AG04450 (cell line): ENCODE results near the gene ZFHX3. TPM values are rescaled to one million over a fixed set of nuclear protein-coding genes. Genes with fewer than 3 reads are reported as not detected.

ENCODE experiments used
- CTCF ChIA-PET: fragments of 300-600, 350-600 bp; formaldehyde crosslinking; extraction: SDS; loops from one replicate; lab custom pipeline; 2022; ENCODE audit warnings: antibody characterized with exemption, inconsistent platforms; lab: Charles Lee
- POLR2A ChIA-PET: fragments of 350-600 bp; formaldehyde crosslinking; extraction: SDS; loops from one replicate; lab custom pipeline; 2021; ENCODE audit warnings: antibody characterized with exemption, inconsistent platforms; lab: Yijun Ruan, JAX
- DNase-seq: peaks from one replicate; pipeline ENCODE4 v3.0.0-alpha.2; 2011; ENCODE audit warnings: low read depth, low spot score
- H3K27ac ChIP-seq: one replicate; pipeline ENCODE4 v1.5.1; 2012; ENCODE audit warnings: low read depth, low read length, control low read depth
- H3K27me3 ChIP-seq: one replicate; pipeline ENCODE4 v1.6.0; 2012; ENCODE audit warnings: low read length; ENCODE audit not compliant: control insufficient read depth, insufficient read depth
- H3K4me3 ChIP-seq: 2 replicates; pipeline ENCODE4 v1.5.1; 2011; ENCODE audit warnings: mild to moderate bottlenecking, low read depth, low read length, control low read depth
- H3K9me3 ChIP-seq: 2 replicates; pipeline ENCODE4 v1.5.1; 2012; ENCODE audit warnings: low read length; ENCODE audit not compliant: control insufficient read depth, insufficient read depth
- CTCF ChIP-seq: IDR thresholded peaks from 2 replicates; pipeline ENCODE4 v1.5.1; 2011; ENCODE audit warnings: low read depth, low read length, control low read depth, inconsistent platforms
- polyA plus RNA-seq: library from polyadenylated mRNA; depleted of rRNA; stranded (reverse); fragments of >200 nt; gene quantifications from 2 replicates; pipeline ENCODE4 v1.2.3, GENCODE V29; 2011

Gene ZFHX3
- polyA plus RNA-seq, 1 experiment = 3.3 TPM

- no peak overlapping the region for H3K4me3 ChIP-seq
- H3K9me3 ChIP-seq = no peaks in the 10 kb centered on the region
- H3K27me3 ChIP-seq = no peaks in the 10 kb centered on the region
- H3K27ac ChIP-seq = no peak overlapping the region
- no peak for TF ChIP-seq CTCF
- CTCF ChIA-PET = interaction anchor here (0.7 to 1.0 kb wide), 2 partner anchors 160 to 323 kb away, joined by 3 to 4 read pairs; no protein-coding TSS in a partner anchor
- no peak for DNase-seq
- POLR2A ChIA-PET = no interaction called here
Observed at GRCh38 chr16:72825912-72826621, 221.9 kb downstream of the ZFHX3 start.

GRCh38 chr16:72824761-72825160, 223.2 kb downstream of the ZFHX3 start:
- Histone ChIP-seq H3K4me3 (no peak overlapping the region), H3K9me3 (no peaks in the 10 kb centered on the region), H3K27me3 (no peaks in the 10 kb centered on the region), H3K27ac (no peak overlapping the region)
- ChIA-PET CTCF (interaction anchor here (4.3 kb wide), 1 partner anchor 8 kb away, joined by 54 read pairs; no protein-coding TSS in a partner anchor), POLR2A (no interaction called here)
- no peak for DNase-seq
- no peak for TF ChIP-seq CTCF

- DNase-seq = no peak
- no peaks in the 10 kb centered on the region for H3K9me3 ChIP-seq
- no peak overlapping the region for H3K27ac ChIP-seq
- H3K27me3 ChIP-seq = no peaks in the 10 kb centered on the region
- POLR2A ChIA-PET = no interaction called here
- no peak overlapping the region for H3K4me3 ChIP-seq
- TF ChIP-seq CTCF = no peak
- CTCF ChIA-PET = interaction anchor here (0.5 to 4.3 kb wide), 3 partner anchors 8 to 339 kb away, joined by 3 to 54 read pairs (median 16); no protein-coding TSS in a partner anchor
Observed at GRCh38 chr16:72824027-72824426, 223.9 kb downstream of the ZFHX3 start.

- POLR2A ChIA-PET = no interaction called here
- CTCF ChIA-PET = interaction anchor here (0.6 to 4.3 kb wide), 2 partner anchors 11 to 236 kb away, joined by 5 to 54 read pairs; no protein-coding TSS in a partner anchor
- no peak for DNase-seq
- no peaks in the 10 kb centered on the region for H3K9me3 ChIP-seq
- H3K4me3 ChIP-seq = no peak overlapping the region
- TF ChIP-seq CTCF = no peak
- no peak overlapping the region for H3K27ac ChIP-seq
- H3K27me3 ChIP-seq = no peaks in the 10 kb centered on the region
Observed at GRCh38 chr16:72821185-72821950, 226.6 kb downstream of the ZFHX3 start.
